Measurements from ENCODE around the gene DPP7.

DPP7 gene

GRCh38 chr9:137110147-137110910 lies 4.2 kb downstream of the DPP7 start:
- no peaks in the 10 kb centered on the region for H3F3A ChIP-seq (ENCODE audit: insufficient read depth, low read length)
- H3K27me3 ChIP-seq (replicated peaks; ENCODE audit: insufficient read depth, low read length), result no peaks in the 10 kb centered on the region
- H2AFZ ChIP-seq (ENCODE audit: low read length), result no peak overlapping the region
- H3K4me2 ChIP-seq (ENCODE audit: low read depth, low read length), result no peak overlapping the region
- TF ChIP-seq EZH2 (optimal IDR thresholded peaks at IDR 0.05; ENCODE audit: low read depth, low read length) (no peak), EZH2phosphoT487 (IDR thresholded peaks at IDR 0.05; ENCODE audit: low read length) (no peak), CTCF (IDR thresholded peaks at IDR 0.05; ENCODE audit: low read length) (no peak)
- DNase-seq, result no peak
- H4K20me1 ChIP-seq (ENCODE audit: insufficient read depth, low read length), result no peaks in the 10 kb centered on the region
- no peaks in the 10 kb centered on the region for H3K79me2 ChIP-seq (ENCODE audit: low read length)
- no peak overlapping the region for H3K9ac ChIP-seq (ENCODE audit: low read length)
- no peaks in the 10 kb centered on the region for H3K4me1 ChIP-seq (ENCODE audit: low read length)
- H3K4me3 ChIP-seq (ENCODE audit: low read length), result no peak overlapping the region
- H3K36me3 ChIP-seq (replicated peaks; ENCODE audit: insufficient read depth, low read length), result no peaks in the 10 kb centered on the region
- H3K27ac ChIP-seq (ENCODE audit: low read length), result no peak overlapping the region
- H3K9me2 ChIP-seq (replicated peaks; ENCODE audit: insufficient read depth, low read length), result no peaks in the 10 kb centered on the region
- no peaks in the 10 kb centered on the region for H3K9me3 ChIP-seq (replicated peaks; ENCODE audit: insufficient read depth, low read length)

GRCh38 chr9:137109250-137110146 lies 5.0 kb downstream of the DPP7 start:
- Histone ChIP-seq H3F3A (ENCODE audit: insufficient read depth, low read length) (no peaks in the 10 kb centered on the region), H3K4me3 (ENCODE audit: low read length) (no peak overlapping the region), H3K27ac (ENCODE audit: low read length) (no peak overlapping the region), H2AFZ (ENCODE audit: low read length) (no peak overlapping the region), H4K20me1 (ENCODE audit: insufficient read depth, low read length) (no peaks in the 10 kb centered on the region), H3K4me2 (ENCODE audit: low read depth, low read length) (no peak overlapping the region), H3K27me3 (replicated peaks; ENCODE audit: insufficient read depth, low read length) (no peaks in the 10 kb centered on the region), H3K9me2 (replicated peaks; ENCODE audit: insufficient read depth, low read length) (no peaks in the 10 kb centered on the region), H3K9ac (ENCODE audit: low read length) (no peak overlapping the region), H3K79me2 (ENCODE audit: low read length) (no peaks in the 10 kb centered on the region), H3K36me3 (replicated peaks; ENCODE audit: insufficient read depth, low read length) (no peaks in the 10 kb centered on the region), H3K4me1 (ENCODE audit: low read length) (no peaks in the 10 kb centered on the region), H3K9me3 (replicated peaks; ENCODE audit: insufficient read depth, low read length) (no peaks in the 10 kb centered on the region)
- DNase-seq, result no peak
- TF ChIP-seq EZH2 (optimal IDR thresholded peaks at IDR 0.05; ENCODE audit: low read depth, low read length) (no peak), EZH2phosphoT487 (IDR thresholded peaks at IDR 0.05; ENCODE audit: low read length) (no peak), CTCF (IDR thresholded peaks at IDR 0.05; ENCODE audit: low read length) (no peak)

GRCh38 chr9:137108608-137109249 lies 5.8 kb downstream of the DPP7 start:
- no peaks in the 10 kb centered on the region for H3K4me1 ChIP-seq (ENCODE audit: low read length)
- no peak overlapping the region for H3K27ac ChIP-seq (ENCODE audit: low read length)
- no peaks in the 10 kb centered on the region for H3K9me3 ChIP-seq (replicated peaks; ENCODE audit: insufficient read depth, low read length)
- H4K20me1 ChIP-seq (ENCODE audit: insufficient read depth, low read length), result no peaks in the 10 kb centered on the region
- no peaks in the 10 kb centered on the region for H3K79me2 ChIP-seq (ENCODE audit: low read length)
- no peak overlapping the region for H3K4me3 ChIP-seq (ENCODE audit: low read length)
- no peaks in the 10 kb centered on the region for H3K9me2 ChIP-seq (replicated peaks; ENCODE audit: insufficient read depth, low read length)
- H2AFZ ChIP-seq (ENCODE audit: low read length), result no peak overlapping the region
- no peak for DNase-seq
- no peak for TF ChIP-seq EZH2 (optimal IDR thresholded peaks at IDR 0.05; ENCODE audit: low read depth, low read length)
- no peak for TF ChIP-seq EZH2phosphoT487 (IDR thresholded peaks at IDR 0.05; ENCODE audit: low read length)
- H3K4me2 ChIP-seq (ENCODE audit: low read depth, low read length), result no peak overlapping the region
- H3F3A ChIP-seq (ENCODE audit: insufficient read depth, low read length), result no peaks in the 10 kb centered on the region
- H3K9ac ChIP-seq (ENCODE audit: low read length), result no peak overlapping the region
- no peaks in the 10 kb centered on the region; the same call in 1 of the 2 replicates for H3K36me3 ChIP-seq (replicated peaks; ENCODE audit: insufficient read depth, low read length)
- H3K27me3 ChIP-seq (replicated peaks; ENCODE audit: insufficient read depth, low read length), result no peaks in the 10 kb centered on the region

Measured in MM.1S (cell line).